ENCODE results near the gene ERAS. TPM values are rescaled to one million over a fixed set of nuclear protein-coding genes. Genes with fewer than 3 reads are reported as not detected.

The ERAS gene
- not detected in 2 replicates for total RNA-seq

DNA sequence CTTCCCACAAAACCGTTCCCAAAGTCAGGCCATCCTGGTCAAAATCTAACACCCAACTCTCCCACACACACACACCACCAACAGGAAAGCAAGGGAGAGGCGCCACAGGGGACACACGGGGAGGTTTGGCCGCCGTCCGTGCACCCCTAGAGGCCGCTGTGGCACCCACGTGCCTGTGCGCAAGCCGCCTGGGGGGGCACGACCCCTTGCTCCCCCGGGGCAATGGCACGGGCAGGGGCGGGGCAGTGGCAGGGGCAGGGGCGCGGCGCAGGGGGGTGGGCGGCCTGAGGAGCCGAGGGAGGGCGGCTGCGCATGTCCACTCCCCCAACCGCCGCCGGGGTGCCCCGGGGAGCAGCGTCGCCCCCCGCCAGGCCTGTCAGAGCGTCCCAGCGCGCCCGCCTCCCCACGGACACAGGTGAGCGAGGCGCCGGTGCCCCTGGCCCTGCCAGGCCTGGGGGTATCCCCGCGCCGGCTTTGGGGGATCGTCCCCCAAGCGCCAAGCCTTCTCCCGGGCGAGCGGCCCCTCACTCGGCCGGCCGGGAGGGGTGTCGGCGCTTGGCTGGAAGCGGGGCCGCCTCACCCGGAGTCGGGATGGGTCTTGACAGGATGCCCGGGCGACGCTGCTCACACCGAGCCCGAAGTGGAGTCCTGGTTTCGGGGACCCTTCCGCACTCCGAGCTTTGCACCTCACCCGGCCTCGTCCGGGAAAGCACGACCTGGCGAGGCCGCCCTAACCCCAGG, at the start of gene ERAS:
TSS of gene ERAS (plus strand) at position 379 of the 741 bp plus-strand sequence. CDS start 2,611 bp downstream, outside the sequence.
- DNase-seq (ENCODE audit: low read depth in 2 of 2) = no peak

DNA sequence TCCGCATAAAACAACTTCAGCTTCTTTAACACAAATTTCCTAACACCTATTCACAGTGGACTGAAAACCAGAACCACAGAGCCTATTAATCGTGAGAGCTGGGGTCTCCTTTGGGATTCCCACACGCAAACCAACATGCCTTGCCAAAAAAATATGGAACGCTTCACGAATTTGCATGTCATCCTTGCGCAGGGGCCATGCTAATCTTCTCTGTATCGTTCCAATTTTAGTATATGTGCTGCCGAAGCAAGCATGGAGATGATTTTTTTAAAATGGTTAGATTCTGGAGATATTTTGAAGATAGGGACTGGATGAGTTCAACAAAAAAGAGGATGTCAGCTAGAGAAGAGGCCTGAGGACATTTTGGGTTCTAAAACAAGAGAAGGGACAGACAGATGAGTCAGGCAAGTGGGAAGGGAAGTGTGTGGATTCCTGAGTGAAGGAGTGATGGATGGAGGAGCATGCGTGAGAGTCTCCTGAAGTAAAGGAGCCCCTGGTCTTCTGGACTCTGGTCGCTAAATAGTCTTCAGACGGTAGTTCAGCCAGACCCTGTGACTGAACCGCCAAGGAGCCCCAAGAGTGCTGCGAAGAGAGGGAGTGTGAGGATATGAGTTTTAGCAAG, 49.4 kb upstream of the ERAS start:
- no peak for DNase-seq (ENCODE audit: low read depth in 2 of 2)

DNA sequence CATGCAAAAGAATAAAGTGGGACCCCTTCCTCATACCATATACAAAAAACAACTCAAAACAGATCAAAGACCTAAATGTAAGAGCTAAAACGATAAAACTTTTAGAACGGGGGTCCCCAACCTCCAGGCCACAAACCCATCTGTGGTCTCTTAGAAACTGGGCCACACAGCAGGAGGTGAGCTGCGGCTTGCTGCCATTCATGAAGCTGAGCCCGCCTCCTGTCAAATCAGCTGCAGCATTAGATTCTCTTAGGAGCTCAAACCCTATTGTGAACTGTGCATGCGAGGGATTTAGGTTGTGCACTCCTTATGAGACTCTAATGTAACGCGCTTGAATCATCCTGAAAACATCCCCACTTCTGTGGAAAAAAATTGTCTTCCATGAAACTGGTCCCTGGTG, 46.9 kb upstream of the ERAS start:
- no peak for DNase-seq (ENCODE audit: low read depth in 2 of 2)

GRCh38 chrX:48781705-48782104, 44.6 kb upstream of the ERAS start:
- DNase-seq (ENCODE audit: low read depth in 2 of 2) = no peak

GRCh38 chrX:48782216-48782615, 44.1 kb upstream of the ERAS start:
- no peak for DNase-seq (ENCODE audit: low read depth in 2 of 2)

GRCh38 chrX:48782795-48783194, 43.5 kb upstream of the ERAS start:
- DNase-seq (ENCODE audit: low read depth in 2 of 2) = no peak

GRCh38 chrX:48784726-48785125, 41.6 kb upstream of the ERAS start:
- no peak for DNase-seq (ENCODE audit: low read depth in 2 of 2)

DNA sequence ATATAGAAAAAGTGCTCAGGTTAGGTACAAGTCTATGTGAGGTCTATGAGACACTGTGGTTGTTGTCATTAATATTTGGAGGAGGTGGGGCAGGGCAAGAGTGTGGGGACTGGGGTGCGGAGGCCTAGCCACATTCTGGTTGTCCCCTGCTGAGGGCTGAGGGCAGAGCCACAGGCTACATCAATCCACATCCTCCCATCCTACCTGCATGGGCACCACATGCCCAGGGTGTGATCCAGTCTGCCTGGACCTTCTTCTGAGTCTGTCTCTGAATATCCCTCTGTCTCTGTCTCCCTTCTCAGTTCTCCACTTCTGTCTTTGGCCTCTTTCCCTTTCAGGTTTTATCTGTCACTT, 41.1 kb upstream of the ERAS start:
- DNase-seq (ENCODE audit: low read depth in 2 of 2) = no peak

GRCh38 chrX:48785540-48786214, 40.6 kb upstream of the ERAS start:
- no peak for DNase-seq (ENCODE audit: low read depth in 2 of 2)

DNA sequence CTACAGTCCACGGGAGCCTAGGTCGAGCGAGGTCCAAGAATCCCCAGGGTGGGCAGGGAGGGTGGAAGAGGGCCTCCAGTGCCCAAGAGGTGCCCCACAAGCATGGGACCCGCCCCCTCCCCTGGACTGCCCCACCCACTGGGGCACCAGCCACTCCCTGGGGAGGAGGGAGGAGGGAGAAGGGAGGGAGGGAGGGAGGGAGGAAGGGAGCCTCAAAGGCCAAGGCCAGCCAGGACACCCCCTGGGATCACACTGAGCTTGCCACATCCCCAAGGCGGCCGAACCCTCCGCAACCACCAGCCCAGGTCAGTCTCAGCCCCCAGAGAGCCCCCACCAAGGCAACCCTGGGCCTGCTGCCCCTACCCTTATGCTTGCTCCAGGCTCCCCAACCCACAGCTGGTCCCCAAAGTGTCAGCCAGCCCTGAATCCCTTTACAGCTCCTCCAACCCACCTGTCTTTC, 39.9 kb upstream of the ERAS start, which contains the start of gene GATA1:
TSS of gene GATA1 (plus strand) at position 250 of the 460 bp plus-strand sequence. CDS start 4,520 bp downstream, outside the sequence.
- no peak for DNase-seq (ENCODE audit: low read depth in 2 of 2)

DNA sequence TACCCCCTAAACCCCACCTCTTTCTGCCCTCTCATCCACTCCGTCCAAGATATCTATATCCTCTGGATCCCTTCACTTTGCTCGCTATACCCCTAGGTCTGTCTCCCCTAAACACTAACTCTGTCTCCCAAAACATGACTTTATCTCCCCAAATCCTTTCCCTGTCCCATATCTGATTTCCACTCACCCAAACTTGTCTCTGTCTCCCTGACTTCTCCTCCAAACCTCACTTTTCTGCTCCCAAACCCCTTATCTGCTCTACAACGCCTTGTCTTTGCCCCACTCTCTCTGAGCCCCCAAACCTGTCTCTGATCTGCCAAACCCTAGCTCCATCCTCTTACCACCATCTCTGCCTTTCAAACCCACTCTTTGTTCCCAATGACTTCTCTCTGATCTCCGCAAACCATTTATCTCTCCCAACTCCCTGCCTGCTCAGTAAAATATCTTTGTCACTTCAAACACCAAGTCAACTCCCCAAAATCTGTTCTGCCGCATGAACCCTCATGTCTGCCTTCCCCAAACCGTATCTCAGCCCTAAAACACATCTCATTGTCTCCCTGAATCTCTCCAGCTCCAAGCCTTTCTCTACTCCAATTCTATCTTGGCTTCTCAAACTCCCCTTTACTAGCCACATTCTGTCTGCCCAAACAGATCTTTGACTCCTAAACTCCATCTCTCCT, 39.3 kb upstream of the ERAS start:
- DNase-seq (ENCODE audit: low read depth in 2 of 2) = no peak

DNA sequence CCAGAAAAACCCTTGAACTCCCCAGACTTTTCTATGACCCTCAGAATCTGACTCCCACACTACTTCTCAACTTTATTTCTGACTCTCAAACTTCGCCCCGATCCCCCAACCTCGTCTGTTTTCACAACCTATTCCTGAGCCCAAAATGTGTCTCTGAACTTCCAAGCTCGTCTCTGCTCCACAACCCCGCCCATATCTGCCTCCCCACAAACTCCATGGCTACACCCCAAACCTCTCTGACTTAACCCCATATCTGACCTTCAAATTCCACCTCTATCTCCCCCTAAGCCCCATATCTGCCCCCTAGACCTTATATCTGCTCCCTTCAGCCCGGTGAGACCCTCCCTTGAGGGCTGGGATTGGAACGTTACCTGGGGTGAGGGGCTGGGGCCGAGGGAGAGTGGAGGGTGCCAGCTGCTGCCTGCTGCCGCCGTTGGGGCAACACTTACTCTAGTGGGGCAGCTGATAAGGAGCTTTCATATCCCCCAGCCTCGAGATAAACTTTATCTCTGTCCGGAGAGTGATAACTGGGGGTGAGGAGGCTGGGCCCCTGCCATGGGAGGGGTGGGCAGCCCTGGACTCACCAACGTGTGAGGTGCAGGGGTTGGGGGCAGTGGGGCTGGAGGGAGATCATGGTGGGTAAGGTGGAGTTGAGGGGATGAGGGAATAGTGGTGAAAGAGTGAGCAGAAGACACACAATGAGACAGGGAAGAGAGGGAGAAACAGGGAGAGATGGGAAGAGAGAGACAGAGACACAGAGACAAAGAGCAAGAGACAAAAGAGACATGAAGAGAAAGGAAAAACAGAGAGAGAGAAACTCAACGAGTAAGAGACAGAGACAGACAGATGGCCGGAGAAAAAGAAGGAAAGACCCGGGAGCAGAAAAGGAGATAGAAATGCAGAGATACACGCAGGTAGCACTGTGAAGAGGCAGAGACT, 38.5 kb upstream of the ERAS start:
- no peak for DNase-seq (ENCODE audit: low read depth in 2 of 2)

DNA sequence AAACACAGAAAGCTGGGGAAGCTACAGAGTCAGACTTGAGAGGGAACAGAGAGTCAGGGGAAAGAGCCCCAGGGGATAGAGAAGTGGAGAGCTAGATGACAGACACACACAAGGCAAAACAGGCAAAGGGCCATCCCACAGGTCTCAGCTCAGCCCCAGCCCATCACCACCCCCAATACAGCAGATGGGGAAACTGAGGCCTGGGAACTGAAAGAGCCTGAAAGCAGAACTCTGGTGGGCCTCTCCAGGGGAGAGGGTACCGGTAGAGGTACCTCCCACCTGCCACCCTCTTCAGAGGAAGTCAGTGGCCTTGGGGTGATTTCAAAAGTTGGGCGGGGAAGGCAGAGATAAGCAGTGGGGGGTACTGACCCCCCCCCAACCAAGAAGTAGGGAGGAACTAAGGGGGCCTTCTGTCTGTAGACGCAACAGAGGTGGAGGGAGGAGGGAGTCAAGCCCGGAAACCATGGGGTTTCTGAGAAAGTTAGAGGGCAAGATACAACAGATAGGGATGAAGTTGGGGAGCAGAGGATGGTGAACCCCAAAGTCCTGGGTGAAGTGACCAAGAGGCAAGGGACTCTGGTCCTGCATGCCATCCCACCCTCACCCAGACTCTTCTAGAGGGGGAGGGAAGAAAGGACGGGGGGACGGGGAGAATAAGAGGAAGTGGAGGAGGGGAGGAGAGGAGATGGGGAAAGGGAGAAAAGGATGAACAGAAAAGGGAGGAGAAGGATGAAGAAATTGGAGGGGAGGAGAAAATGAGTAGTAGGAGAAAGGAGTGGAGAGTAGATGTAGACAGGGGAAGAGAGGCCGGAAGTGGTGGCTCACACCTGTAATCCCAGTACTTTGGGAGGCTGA, 36.7 kb upstream of the ERAS start:
- no peak for DNase-seq (ENCODE audit: low read depth in 2 of 2)

DNA sequence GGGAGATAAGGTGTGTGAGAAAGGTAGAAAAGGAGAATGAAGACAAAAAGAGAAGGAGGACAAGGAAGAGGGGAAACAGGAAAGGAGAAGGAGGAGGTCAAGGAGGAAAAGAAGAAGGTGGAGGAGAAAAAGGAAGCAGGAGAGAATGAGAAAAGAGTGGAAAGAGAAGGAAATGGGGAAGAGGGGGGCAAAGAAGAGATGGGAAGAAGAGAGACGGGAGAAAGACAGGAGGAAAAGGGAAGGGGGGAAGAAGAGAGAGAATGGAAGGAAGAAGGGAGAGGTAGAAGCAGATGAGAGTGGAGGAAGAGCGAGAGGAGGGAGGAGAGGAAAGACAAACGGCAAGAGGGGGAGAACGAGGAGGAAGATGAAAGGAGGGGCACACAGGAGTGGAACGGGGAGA, 35.8 kb upstream of the ERAS start:
- DNase-seq (ENCODE audit: low read depth in 2 of 2) = no peak

- no peak for DNase-seq (ENCODE audit: low read depth in 2 of 2)
Measured at GRCh38 chrX:48791063-48791820, 35.1 kb upstream of the ERAS start.

DNA sequence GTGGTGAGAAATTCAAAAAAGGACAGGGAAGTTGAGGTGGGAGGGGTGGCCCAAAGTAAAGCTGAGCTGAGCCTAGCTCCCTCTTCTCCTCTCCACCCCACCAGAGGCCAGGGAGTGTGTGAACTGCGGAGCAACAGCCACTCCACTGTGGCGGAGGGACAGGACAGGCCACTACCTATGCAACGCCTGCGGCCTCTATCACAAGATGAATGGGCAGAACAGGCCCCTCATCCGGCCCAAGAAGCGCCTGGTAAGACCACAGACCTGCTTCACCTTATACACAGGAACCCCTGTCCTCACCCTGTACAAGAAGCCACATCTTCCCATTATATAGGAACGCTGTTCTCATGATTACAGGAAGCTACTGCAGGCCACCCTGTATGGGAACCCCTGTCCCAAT, 34.1 kb upstream of the ERAS start:
- no peak for DNase-seq (ENCODE audit: low read depth in 2 of 2)

- no peak for DNase-seq (ENCODE audit: low read depth in 2 of 2)
Measured at GRCh38 chrX:48793935-48794334, 32.4 kb upstream of the ERAS start.

GRCh38 chrX:48794340-48794910, 31.9 kb upstream of the ERAS start:
- no peak for DNase-seq (ENCODE audit: low read depth in 2 of 2)
